LNCAP (cell line): ENCODE data around the gene RAB40B.

Experiments used
- TF ChIP-seq, protein P1 (sequence below): fragments of 450-650 bp; IDR thresholded peaks from 2 replicates; pipeline ENCODE4 v1.5.1; 2017; ENCODE audit warnings: mild to moderate bottlenecking

Gene RAB40B

DNA sequence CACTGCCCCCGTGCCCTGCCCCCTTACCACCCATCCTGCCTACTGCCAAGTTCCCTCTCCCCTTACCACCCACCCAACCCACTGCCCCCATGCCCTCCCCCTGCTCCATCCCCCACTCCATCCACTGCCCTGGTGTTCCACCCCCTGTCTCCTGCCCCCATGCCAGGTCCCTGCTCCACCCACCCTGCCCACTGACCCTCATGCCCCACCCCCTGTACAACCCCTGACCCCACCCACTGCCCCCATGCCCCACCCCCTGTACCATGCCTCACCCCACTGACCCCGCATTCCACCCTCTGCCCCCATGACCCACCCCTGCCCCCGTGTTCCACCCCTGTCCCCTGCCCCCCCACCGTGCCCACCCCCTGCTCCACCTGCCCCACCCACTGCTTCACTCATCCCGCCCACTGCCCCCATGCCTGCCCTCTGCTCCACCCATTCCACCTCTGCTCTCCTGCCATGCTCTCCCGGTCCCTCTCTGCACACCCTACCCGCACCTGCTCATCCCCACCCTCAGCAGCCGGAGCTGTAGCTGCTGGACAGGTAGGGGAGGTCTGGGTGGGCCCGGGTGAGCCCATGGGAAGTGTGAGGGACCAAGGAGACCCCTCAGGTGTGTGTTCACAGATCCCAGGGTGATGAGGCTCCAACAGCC lies 10.7 kb upstream of the RAB40B start:
- TF ChIP-seq, protein P1, sequence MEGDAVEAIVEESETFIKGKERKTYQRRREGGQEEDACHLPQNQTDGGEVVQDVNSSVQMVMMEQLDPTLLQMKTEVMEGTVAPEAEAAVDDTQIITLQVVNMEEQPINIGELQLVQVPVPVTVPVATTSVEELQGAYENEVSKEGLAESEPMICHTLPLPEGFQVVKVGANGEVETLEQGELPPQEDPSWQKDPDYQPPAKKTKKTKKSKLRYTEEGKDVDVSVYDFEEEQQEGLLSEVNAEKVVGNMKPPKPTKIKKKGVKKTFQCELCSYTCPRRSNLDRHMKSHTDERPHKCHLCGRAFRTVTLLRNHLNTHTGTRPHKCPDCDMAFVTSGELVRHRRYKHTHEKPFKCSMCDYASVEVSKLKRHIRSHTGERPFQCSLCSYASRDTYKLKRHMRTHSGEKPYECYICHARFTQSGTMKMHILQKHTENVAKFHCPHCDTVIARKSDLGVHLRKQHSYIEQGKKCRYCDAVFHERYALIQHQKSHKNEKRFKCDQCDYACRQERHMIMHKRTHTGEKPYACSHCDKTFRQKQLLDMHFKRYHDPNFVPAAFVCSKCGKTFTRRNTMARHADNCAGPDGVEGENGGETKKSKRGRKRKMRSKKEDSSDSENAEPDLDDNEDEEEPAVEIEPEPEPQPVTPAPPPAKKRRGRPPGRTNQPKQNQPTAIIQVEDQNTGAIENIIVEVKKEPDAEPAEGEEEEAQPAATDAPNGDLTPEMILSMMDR, result no peak

- TF ChIP-seq, protein P1, result no peak
These were observed 7.3 kb upstream of the RAB40B start for GRCh38 chr17:82705756-82706155.

GRCh38 chr17:82704886-82705285 lies 6.4 kb upstream of the RAB40B start:
- TF ChIP-seq, protein P1, result no peak

GRCh38 chr17:82703935-82704865 lies 5.7 kb upstream of the RAB40B start:
- TF ChIP-seq, protein P1, result no peak

DNA sequence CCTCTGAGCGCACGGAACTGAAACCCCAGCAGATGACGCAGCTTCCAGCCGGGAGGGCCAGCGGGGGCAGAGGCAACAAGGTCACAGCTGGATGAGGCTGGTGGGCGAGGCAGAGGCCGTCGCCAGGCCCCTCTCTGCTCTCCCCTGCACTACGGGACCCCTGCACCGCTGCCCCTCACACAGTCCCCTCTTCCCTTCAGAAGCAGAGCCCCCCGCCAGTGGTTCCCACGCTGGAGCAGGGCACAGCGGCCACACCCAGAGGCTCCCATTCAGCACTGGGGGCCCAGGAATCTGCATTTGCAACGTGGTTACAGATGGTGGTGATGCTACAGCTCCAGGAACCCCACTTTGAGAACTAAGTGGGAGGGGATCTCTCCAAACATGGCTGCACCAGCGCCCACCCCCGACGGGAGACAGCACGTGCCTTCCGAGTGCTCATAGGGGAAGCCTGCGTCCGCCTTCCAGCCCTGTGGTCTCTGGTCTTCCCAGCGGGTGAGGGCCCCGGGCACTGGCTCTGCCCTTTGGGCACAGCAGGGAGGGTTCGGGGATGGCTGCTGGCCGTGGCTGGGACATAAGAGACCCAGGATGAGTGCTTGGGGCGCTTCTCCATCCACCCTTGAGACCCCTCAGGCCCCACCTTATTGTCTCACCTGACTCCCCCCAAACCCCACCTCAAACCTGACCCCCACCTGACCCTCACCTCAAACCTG lies 4.7 kb upstream of the RAB40B start:
- TF ChIP-seq, protein P1, result no peak

DNA sequence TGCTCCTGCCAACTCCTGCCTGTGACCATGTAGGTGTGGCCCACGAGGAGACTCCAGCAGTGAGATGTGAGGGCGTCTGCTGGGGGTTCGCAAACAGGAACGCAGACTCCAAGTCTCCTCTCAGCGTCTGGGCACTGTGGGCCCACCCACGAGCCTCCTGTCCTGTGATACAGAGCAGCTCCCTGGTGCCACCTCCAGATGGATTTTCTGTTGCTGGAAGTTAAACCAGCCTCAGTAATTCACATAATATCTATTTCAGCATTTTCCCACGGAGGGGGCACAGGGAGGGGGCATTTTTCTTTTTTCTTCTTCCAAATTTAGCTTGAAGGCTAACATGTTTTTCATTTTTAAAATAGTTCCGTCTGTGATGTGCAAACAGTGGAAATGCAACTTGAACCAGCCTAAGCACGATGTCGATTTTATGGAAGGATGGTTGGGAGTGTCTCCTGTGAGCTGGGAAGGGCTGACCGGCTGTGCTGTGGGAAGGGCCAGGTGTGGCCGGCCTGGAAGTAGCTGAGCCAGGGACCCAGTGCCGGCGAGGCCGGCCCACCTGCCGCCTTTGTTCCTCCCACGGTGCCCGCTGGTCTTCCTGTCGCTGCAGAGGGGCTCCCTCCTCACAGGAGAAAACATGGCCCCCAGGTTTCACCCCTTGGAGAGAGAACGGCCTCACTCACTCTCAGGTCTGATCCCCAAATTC lies 3.9 kb upstream of the RAB40B start:
- TF ChIP-seq, protein P1, result no peak

- TF ChIP-seq, protein P1, result no peak
These were observed 1.1 kb upstream of the RAB40B start for GRCh38 chr17:82699551-82699950.
